IMR-90 (cell line): ENCODE data around the gene SEMA6D. TPM values are rescaled to one million over a fixed set of nuclear protein-coding genes. Genes with fewer than 3 reads are reported as not detected.
"Not testable (repeated sequence)": the region's sequence is repeated elsewhere in the genome, so short reads cannot be mapped to it uniquely, and the experiment has no call there.

Source experiments
- ATAC-seq: fragments of 200-7000 bp; cut with Tn5 transposase; 2 replicates; pipeline ENCODE4 v1.9.1; 2020; ENCODE audit warnings: low read depth, mild to moderate bottlenecking, moderate library complexity
- BruUV-seq: library from RNA; stranded (reverse); fragments of 400-500 nt; replicated peaks from 2 replicates; lab custom pipeline; 2021; lab: Mats Ljungman, UMichigan
- CTCF ChIA-PET: fragments of 300-600 bp; formaldehyde crosslinking; extraction: SDS; loops from one replicate; lab custom pipeline; 2021; ENCODE audit warnings: antibody characterized with exemption; lab: Yijun Ruan, JAX
- POLR2A ChIA-PET: fragments of 300-600 bp; sonication (Branson Sonifier 250); formaldehyde crosslinking; loops from one replicate; lab custom pipeline; 2022; ENCODE audit warnings: antibody characterized with exemption; ENCODE audit not compliant: unreplicated experiment; lab: Charles Lee
- DNase-seq: peaks from one replicate; pipeline ENCODE4 v3.0.0; 2013
- H2AFZ ChIP-seq: replicated peaks from 2 replicates; pipeline ENCODE3; 2013; ENCODE audit warnings: low read length, mild to moderate bottlenecking; ENCODE audit not compliant: poor library complexity
- H2AK5ac ChIP-seq: 2 replicates; pipeline ENCODE4 v1.6.1; 2013; ENCODE audit warnings: low read depth, low read length, inconsistent platforms
- H2AK9ac ChIP-seq: replicated peaks from 2 replicates; pipeline ENCODE3; 2013; ENCODE audit warnings: mild to moderate bottlenecking, low read depth, low read length, moderate library complexity; ENCODE audit not compliant: poor library complexity
- H2BK120ac ChIP-seq: 2 replicates; pipeline ENCODE4 v1.6.1; 2013; ENCODE audit warnings: low read depth, low read length, inconsistent platforms
- H2BK15ac ChIP-seq: 3 replicates; pipeline ENCODE4 v1.6.1; 2013; ENCODE audit warnings: low read depth, low read length, inconsistent platforms
- H2BK20ac ChIP-seq: 2 replicates; pipeline ENCODE4 v1.6.1; 2013; ENCODE audit warnings: low read depth, mild to moderate bottlenecking, inconsistent platforms, low read length, moderate library complexity
- H2BK5ac ChIP-seq: 2 replicates; pipeline ENCODE4 v1.6.1; 2013; ENCODE audit warnings: mild to moderate bottlenecking, low read depth, low read length, inconsistent platforms; ENCODE audit not compliant: poor library complexity, severe bottlenecking
- H3K14ac ChIP-seq: replicated peaks from 2 replicates; pipeline ENCODE4 v1.6.1; 2013; ENCODE audit warnings: low read depth, low read length, inconsistent platforms
- H3K18ac ChIP-seq: 2 replicates; pipeline ENCODE4 v1.6.1; 2013; ENCODE audit warnings: low read depth, low read length, control low read depth
- H3K23ac ChIP-seq: 2 replicates; pipeline ENCODE4 v1.6.1; 2013; ENCODE audit warnings: low read depth, low read length, inconsistent platforms
- H3K27ac ChIP-seq: 2 replicates; pipeline ENCODE4 v1.5.1; 2013; ENCODE audit warnings: mild to moderate bottlenecking, control low read depth, low read length; ENCODE audit not compliant: insufficient read depth
- H3K27me3 ChIP-seq: 2 replicates; pipeline ENCODE4 v1.6.1; 2013; ENCODE audit warnings: low read length; ENCODE audit not compliant: control insufficient read depth, insufficient read depth
- H3K36me3 ChIP-seq: 2 replicates; pipeline ENCODE4 v1.6.1; 2013; ENCODE audit warnings: low read length, mixed read lengths; ENCODE audit not compliant: control insufficient read depth, insufficient read depth
- H3K4ac ChIP-seq: 2 replicates; pipeline ENCODE4 v1.6.1; 2013; ENCODE audit warnings: low read depth, low read length, inconsistent platforms
- H3K4me1 ChIP-seq: 2 replicates; pipeline ENCODE4 v1.6.1; 2013; ENCODE audit warnings: low read length, mixed read lengths; ENCODE audit not compliant: control insufficient read depth, insufficient read depth
- H3K4me2 ChIP-seq: 2 replicates; pipeline ENCODE4 v1.6.1; 2013; ENCODE audit warnings: low read depth, mild to moderate bottlenecking, control low read depth, low read length, moderate library complexity
- H3K4me3 ChIP-seq: 2 replicates; pipeline ENCODE4 v1.5.1; 2013; ENCODE audit warnings: low read depth, mild to moderate bottlenecking, control low read depth, low read length, moderate library complexity; ENCODE audit not compliant: insufficient read depth
- H3K56ac ChIP-seq: 2 replicates; pipeline ENCODE4 v1.6.1; 2013; ENCODE audit warnings: low read length, inconsistent platforms; ENCODE audit not compliant: insufficient read depth; ENCODE audit errors: extremely low read depth
- H3K79me1 ChIP-seq, 2 experiments: 2 replicates each; pipeline ENCODE4 v1.6.1; 2013; ENCODE audit warnings: low read length in 2 of 2, inconsistent platforms in 1 of 2, low read depth in 1 of 2
- H3K9ac ChIP-seq: 2 replicates; pipeline ENCODE4 v1.6.1; 2013; ENCODE audit warnings: low read depth, low read length, control low read depth
- H3K9me1 ChIP-seq: 2 replicates; pipeline ENCODE4 v1.6.1; 2013; ENCODE audit warnings: low read length, inconsistent platforms; ENCODE audit not compliant: insufficient read depth
- H3K9me3 ChIP-seq: 2 replicates; pipeline ENCODE4 v1.6.1; 2013; ENCODE audit warnings: low read length; ENCODE audit not compliant: control insufficient read depth, insufficient read depth
- H4K20me1 ChIP-seq: 2 replicates; pipeline ENCODE4 v1.6.1; 2013; ENCODE audit warnings: low read length, inconsistent platforms; ENCODE audit not compliant: insufficient read depth
- H4K5ac ChIP-seq: 2 replicates; pipeline ENCODE4 v1.6.1; 2013; ENCODE audit warnings: mild to moderate bottlenecking, low read depth, low read length, control low read depth
- H4K8ac ChIP-seq, 2 experiments: 2 replicates each; pipeline ENCODE4 v1.6.1; 2013; ENCODE audit warnings: low read depth in 2 of 2, low read length in 2 of 2, control low read depth in 1 of 2, inconsistent platforms in 1 of 2
- H4K91ac ChIP-seq: 2 replicates; pipeline ENCODE4 v1.6.1; 2013; ENCODE audit warnings: low read depth, low read length, inconsistent platforms; ENCODE audit not compliant: insufficient read depth
- CEBPB ChIP-seq: IDR thresholded peaks from 2 replicates; pipeline ENCODE4 v1.6.1; 2012; ENCODE audit warnings: low read depth, low read length, improper control_type of control experiment
- MAFK ChIP-seq: IDR thresholded peaks from 2 replicates; pipeline ENCODE4 v1.6.1; 2012; ENCODE audit warnings: low read depth, low read length, improper control_type of control experiment
- RFX5 ChIP-seq: IDR thresholded peaks from 2 replicates; pipeline ENCODE4 v1.8.0; 2012; ENCODE audit warnings: low read depth, mild to moderate bottlenecking, low read length, moderate library complexity
- WGBS, 2 experiments: methylation state at CpG; one replicate each; pipeline versions ENCODE4 v1.1.5 to v1.1.7; 2013; ENCODE audit warnings: missing lambda C conversion rate in 2 of 2; ENCODE audit not compliant: insufficient read length in 1 of 2; ENCODE audit errors: extremely low coverage in 2 of 2; 5-methylcytosine and 5-hydroxymethylcytosine counted together
- dilution Hi-C: fragments of 300-500 bp; cut with HindIII; formaldehyde crosslinking; loops from one replicate; pipeline ENCODE4 v1.14.3; 2018; ENCODE audit warnings: low sequenced_read_pairs; ENCODE audit not compliant: unreplicated experiment
- in situ Hi-C: fragments of 300-500 bp; cut with MboI; formaldehyde crosslinking; loops from 3 replicates; pipeline ENCODE4 v1.14.3; 2019; ENCODE audit warnings: low sequenced_read_pairs, inconsistent platforms, mixed read lengths
- intact Hi-C: fragments of 100-400 bp; cut with micrococcal nuclease; formaldehyde crosslinking; loops from 2 replicates; pipeline ENCODE4 v1.10.0; 2022
- polyA plus RNA-seq, 3 experiments: library from polyadenylated mRNA; depleted of rRNA; stranded (reverse); fragments of >200 nt; gene quantifications; 2 replicates each; pipeline ENCODE4 v1.2.3, GENCODE V29; 2012; ENCODE audit warnings: low replicate concordance in 1 of 3
- total RNA-seq: library from RNA; depleted of rRNA; stranded (reverse); fragments of >200 nt; gene quantifications from 2 replicates; pipeline ENCODE4 v1.2.3, GENCODE V29; 2012

Gene SEMA6D
- total and polyA plus RNA-seq, 2 of the 4 experiments (the other 2 are of a cell fraction), result 12.6 to 17.4 TPM

DNA sequence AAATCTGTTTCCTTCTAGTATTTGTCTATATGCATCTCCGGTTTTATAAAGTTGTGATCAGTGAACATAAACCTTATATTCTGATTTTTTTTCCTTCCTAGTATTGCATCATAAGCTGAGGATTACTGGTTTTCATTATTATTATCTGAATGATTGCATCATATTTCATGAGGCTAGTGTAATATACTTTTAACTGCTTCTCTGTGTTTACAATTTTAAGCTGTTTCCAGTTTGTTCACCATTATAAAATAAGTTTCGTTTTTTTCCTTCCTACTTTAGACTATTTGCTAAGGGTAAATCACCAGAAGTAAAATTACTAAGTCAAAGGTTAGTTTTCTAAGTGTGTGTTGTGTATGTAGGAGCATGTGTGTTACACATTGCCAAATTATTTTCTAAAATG lies 20.2 kb downstream of the SEMA6D start:
- Histone ChIP-seq H4K5ac (no peak overlapping the region), H3K4me3 (no peak overlapping the region), H4K91ac (no peak overlapping the region), H3K9me1 (0 out of 2 replicates have a peak, but pooled peaks cover 4% of the 10 kb centered on the region), H2AK9ac (no peak overlapping the region), H3K56ac (no peak overlapping the region), H3K18ac (no peak overlapping the region), H3K23ac (no peak overlapping the region), H3K4me2 (no peak overlapping the region), H2BK20ac (no peak overlapping the region), H2BK5ac (no peak overlapping the region), H4K20me1 (no peaks in the 10 kb centered on the region), H3K14ac (no peak overlapping the region), H3K9me3 (no peaks in the 10 kb centered on the region), H4K8ac (no peak overlapping the region), H2BK15ac (no peak overlapping the region), H3K4me1 (peaks cover 6% of the 10 kb centered on the region), H3K79me1 (peaks cover 8 to 47% of the 10 kb centered on the region in 2 experiments; a peak in 3 of 4 replicates), H2AFZ (no peak overlapping the region), H2BK120ac (no peak overlapping the region), H3K4ac (no peak overlapping the region), H3K9ac (no peak overlapping the region), H2AK5ac (no peak overlapping the region), H3K27ac (no peak overlapping the region), H3K27me3 (no peaks in the 10 kb centered on the region), H3K36me3 (peaks cover 2% of the 10 kb centered on the region; the same call in 1 of the 2 replicates)
- ChIA-PET POLR2A (no interaction called here), CTCF (interaction anchor here (0.6 kb wide), 1 partner anchor 88 kb away, joined by 3 read pairs; no protein-coding TSS in a partner anchor)
- DNase-seq (peak; percentile 44), ATAC-seq (peak; percentile 13; the same call in 1 of the 2 replicates)
- dilution Hi-C loops (no loop called here), intact Hi-C loops (loop anchor here (2.0 to 5.0 kb wide), 2 partner anchors 17 to 405 kb away; no protein-coding TSS in a partner anchor), in situ Hi-C loops (no loop called here)
- TF ChIP-seq RFX5, result no peak
- TF ChIP-seq MAFK, result no peak
- peak; percentile 99 for TF ChIP-seq CEBPB
- BruUV-seq, result no TSS peak
- WGBS, 2 experiments, result no CpG with 5 or more reads among the region's 2 CpGs

DNA sequence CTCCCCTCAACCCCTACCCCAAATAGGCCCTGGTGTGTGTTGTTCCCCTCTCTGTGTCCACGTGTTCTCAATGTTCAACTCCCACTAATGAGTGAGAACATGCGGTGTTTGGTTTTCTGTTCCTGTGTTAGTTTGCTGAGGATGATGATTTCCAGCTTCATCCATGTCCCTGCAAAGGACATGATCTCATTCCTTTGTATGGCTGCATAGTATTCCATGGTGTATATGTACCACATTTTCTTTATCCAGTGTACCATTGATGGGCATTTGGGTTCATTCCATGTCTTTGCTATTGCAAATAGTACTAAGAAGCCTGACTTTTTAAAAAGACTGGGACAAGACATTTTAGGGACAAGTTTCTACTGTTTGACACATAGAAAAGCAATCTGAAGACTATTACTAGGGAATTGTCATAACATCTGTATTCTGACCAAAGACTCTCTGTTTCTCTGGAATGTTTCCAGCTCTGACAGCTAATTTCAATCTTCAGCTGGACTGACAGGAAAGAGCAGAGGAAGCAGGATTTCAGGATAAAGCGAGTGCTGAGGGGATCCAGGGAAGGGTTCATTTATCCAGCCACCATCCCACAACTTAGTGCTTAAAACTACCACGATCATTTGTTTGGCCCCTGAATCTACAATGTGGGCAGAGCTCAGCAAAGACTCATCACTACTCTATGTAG lies 21.0 kb downstream of the SEMA6D start:
- H2BK15ac ChIP-seq, H2BK5ac ChIP-seq, H3K56ac ChIP-seq, H4K91ac ChIP-seq, H3K36me3 ChIP-seq, H2AFZ ChIP-seq, H3K4me3 ChIP-seq, H2BK20ac ChIP-seq, DNase-seq, H3K23ac ChIP-seq, H3K9me1 ChIP-seq, H3K4ac ChIP-seq, H2AK5ac ChIP-seq, H2AK9ac ChIP-seq, H3K4me1 ChIP-seq, ATAC-seq, H3K27me3 ChIP-seq, H3K4me2 ChIP-seq, H3K9ac ChIP-seq, BruUV-seq, dilution Hi-C loops, H3K18ac ChIP-seq, POLR2A ChIA-PET, H4K8ac ChIP-seq, CTCF ChIA-PET, H3K9me3 ChIP-seq, H4K20me1 ChIP-seq, in situ Hi-C loops, H4K5ac ChIP-seq: not testable (repeated sequence)
- intact Hi-C loops, result loop anchor here (5.0 kb wide), 1 partner anchor 406 kb away; no protein-coding TSS in a partner anchor
- no CpG with 5 or more reads among the region's 4 CpGs for WGBS, 2 experiments
- Histone ChIP-seq H3K27ac (peak overlapping the region; percentile 37; the same call in 1 of the 2 replicates), H3K79me1 (peaks cover 7 to 48% of the 10 kb centered on the region in 2 experiments; a peak in 3 of 4 replicates), H2BK120ac (peak overlapping the region; percentile 37), H3K14ac (0 out of 2 replicates have a peak overlapping the region, but pooled peaks have one; percentile 35)
